Measurements from ENCODE around the gene F7.

DNA sequence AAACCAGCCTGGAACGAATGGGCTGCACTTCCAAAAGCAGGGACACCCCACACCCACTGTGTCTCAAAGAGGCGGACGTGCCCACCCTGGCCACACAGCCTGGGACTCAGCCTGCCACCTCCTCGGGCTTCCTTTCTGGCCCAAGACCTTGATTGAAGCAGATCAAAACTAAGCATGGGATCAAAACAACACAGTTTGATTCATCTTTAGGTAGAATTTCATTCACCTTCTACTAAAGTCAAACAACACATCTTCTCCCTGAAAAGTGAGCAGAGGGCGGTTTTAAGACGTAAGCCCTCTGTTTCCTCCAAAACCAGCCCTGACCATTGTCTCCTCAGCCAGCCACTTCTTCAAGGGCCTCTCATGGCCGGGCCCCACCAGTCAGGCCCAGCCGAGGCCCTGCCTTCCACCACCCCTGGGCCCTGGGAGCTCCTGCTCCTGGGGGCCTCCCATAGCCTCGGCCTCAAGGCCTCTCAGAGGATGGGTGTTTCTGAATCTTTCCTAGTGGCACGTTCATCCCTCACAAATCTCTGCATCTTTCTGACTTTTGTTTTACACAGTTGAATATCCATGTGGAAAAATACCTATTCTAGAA, 10.7 kb downstream of the F7 start:
- TF ChIP-seq, protein P1, sequence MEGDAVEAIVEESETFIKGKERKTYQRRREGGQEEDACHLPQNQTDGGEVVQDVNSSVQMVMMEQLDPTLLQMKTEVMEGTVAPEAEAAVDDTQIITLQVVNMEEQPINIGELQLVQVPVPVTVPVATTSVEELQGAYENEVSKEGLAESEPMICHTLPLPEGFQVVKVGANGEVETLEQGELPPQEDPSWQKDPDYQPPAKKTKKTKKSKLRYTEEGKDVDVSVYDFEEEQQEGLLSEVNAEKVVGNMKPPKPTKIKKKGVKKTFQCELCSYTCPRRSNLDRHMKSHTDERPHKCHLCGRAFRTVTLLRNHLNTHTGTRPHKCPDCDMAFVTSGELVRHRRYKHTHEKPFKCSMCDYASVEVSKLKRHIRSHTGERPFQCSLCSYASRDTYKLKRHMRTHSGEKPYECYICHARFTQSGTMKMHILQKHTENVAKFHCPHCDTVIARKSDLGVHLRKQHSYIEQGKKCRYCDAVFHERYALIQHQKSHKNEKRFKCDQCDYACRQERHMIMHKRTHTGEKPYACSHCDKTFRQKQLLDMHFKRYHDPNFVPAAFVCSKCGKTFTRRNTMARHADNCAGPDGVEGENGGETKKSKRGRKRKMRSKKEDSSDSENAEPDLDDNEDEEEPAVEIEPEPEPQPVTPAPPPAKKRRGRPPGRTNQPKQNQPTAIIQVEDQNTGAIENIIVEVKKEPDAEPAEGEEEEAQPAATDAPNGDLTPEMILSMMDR (conservative IDR thresholded peaks at IDR 0.05; ENCODE audit: low read depth, low read length) = no peak
- TF ChIP-seq EZH2 (IDR thresholded peaks at IDR 0.05; ENCODE audit: low read length, unreplicated experiment) = no peak

Data from PC-3 (cell line).